HepG2 (cell line): ENCODE measurements around the gene GHR.

Experiments
- GTF3A ChIP-seq: sonication (generic); formaldehyde crosslinking; conservative IDR thresholded peaks from 2 replicates; pipeline ENCODE4 v1.4.0; 2020; ENCODE audit warnings: mild to moderate bottlenecking, missing genetic modification reagents
- POLR2A ChIP-seq, 2 experiments: IDR thresholded peaks; 2 replicates each; pipeline ENCODE4 v1.6.1; 2011; ENCODE audit warnings: low read depth in 2 of 2, low read length in 2 of 2, mild to moderate bottlenecking in 1 of 2, moderate library complexity in 1 of 2; ENCODE audit not compliant: insufficient read depth in 1 of 2
- POLR2G ChIP-seq: fragments of 200-400 bp; formaldehyde crosslinking; IDR thresholded peaks from 2 replicates; pipeline ENCODE4 v1.6.1; 2018; ENCODE audit warnings: mild to moderate bottlenecking, low read depth, low read length, moderate library complexity
- PTBP1 ChIP-seq: fragments of 200-400 bp; formaldehyde crosslinking; IDR thresholded peaks from 2 replicates; pipeline ENCODE4 v1.6.1; 2018; ENCODE audit warnings: low read length, low read depth; ENCODE audit not compliant: poor library complexity, severe bottlenecking
- SMARCE1 ChIP-seq: fragments of 450-650 bp; IDR thresholded peaks from 2 replicates; pipeline ENCODE4 v1.6.1; 2017; ENCODE audit warnings: borderline replicate concordance
- SP140L ChIP-seq: sonication (generic); formaldehyde crosslinking; IDR thresholded peaks from 2 replicates; pipeline ENCODE4 v1.4.0; 2020; ENCODE audit warnings: missing genetic modification reagents, borderline replicate concordance
- ZNF224 ChIP-seq: sonication (generic); formaldehyde crosslinking; IDR thresholded peaks from 2 replicates; pipeline ENCODE4 v1.5.0; 2020; ENCODE audit warnings: mild to moderate bottlenecking, missing genetic modification reagents
- ZNF367 ChIP-seq: sonication (generic); formaldehyde crosslinking; IDR thresholded peaks from 2 replicates; pipeline ENCODE4 v1.4.0; 2020; ENCODE audit warnings: missing genetic modification reagents, borderline replicate concordance
- ZNF563 ChIP-seq: sonication (generic); formaldehyde crosslinking; IDR thresholded peaks from 2 replicates; pipeline ENCODE4 v1.8.0; 2022; ENCODE audit warnings: mild to moderate bottlenecking, moderate library complexity, missing genetic modification reagents
- ZNF83 ChIP-seq: sonication (generic); formaldehyde crosslinking; IDR thresholded peaks from 2 replicates; pipeline ENCODE4 v1.4.0; 2020; ENCODE audit warnings: missing genetic modification reagents, mild to moderate bottlenecking, borderline replicate concordance
- TF ChIP-seq, protein P1 (sequence below): sonication (generic); formaldehyde crosslinking; IDR thresholded peaks from 2 replicates; pipeline ENCODE4 v1.5.0; 2020; ENCODE audit warnings: mild to moderate bottlenecking, missing genetic modification reagents, moderate library complexity
- TF ChIP-seq, protein P2 (sequence below), 2 experiments: sonication (generic) in 1 of 2; formaldehyde crosslinking in 1 of 2; IDR thresholded peaks; 2 replicates each; pipeline versions ENCODE4 v1.4.0 to v1.6.1; 2018 to 2020; ENCODE audit warnings: missing genetic modification reagents in 2 of 2, borderline replicate concordance in 1 of 2, low read depth in 1 of 2, mild to moderate bottlenecking in 1 of 2, missing biosample characterization in 1 of 2
- TF ChIP-seq, protein P3 (sequence below): sonication (generic); formaldehyde crosslinking; IDR thresholded peaks from 2 replicates; pipeline ENCODE4 v1.5.0; 2020; ENCODE audit warnings: missing genetic modification reagents

DNA sequence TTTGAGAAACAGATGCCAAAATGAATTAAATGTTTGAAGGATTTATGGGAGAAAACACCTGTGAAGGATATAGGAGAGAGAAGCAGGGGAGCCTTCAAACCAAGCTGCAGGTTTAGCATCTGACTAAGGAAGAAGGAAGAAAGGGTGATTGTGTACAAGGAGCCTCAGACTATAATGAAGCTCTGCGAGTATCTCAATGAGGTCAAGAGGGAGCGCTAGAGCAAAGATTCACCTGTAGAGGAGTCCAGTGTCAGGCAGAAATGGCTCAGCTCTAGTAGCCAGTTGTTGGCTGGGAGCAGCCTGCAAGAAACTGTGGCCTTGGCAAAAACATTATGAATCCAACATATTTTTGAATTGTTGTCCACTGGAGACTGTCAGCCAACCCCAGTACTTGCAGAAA, 20.0 kb upstream of the GHR start:
- TF ChIP-seq ZNF563 (CRISPR knock-in tag) (no peak), GTF3A (CRISPR knock-in tag) (no peak), POLR2A (IDR thresholded peaks at IDR 0.05; ENCODE audit: insufficient read depth in 1 of 2, low read depth in 2 of 2, low read length in 2 of 2) (no peak), ZNF367 (CRISPR knock-in tag) (no peak), POLR2G (no peak), ZNF83 (CRISPR knock-in tag) (no peak), PTBP1 (no peak), ZNF224 (no peak), SMARCE1 (no peak), SP140L (CRISPR knock-in tag) (no peak)
- TF ChIP-seq, protein P1, sequence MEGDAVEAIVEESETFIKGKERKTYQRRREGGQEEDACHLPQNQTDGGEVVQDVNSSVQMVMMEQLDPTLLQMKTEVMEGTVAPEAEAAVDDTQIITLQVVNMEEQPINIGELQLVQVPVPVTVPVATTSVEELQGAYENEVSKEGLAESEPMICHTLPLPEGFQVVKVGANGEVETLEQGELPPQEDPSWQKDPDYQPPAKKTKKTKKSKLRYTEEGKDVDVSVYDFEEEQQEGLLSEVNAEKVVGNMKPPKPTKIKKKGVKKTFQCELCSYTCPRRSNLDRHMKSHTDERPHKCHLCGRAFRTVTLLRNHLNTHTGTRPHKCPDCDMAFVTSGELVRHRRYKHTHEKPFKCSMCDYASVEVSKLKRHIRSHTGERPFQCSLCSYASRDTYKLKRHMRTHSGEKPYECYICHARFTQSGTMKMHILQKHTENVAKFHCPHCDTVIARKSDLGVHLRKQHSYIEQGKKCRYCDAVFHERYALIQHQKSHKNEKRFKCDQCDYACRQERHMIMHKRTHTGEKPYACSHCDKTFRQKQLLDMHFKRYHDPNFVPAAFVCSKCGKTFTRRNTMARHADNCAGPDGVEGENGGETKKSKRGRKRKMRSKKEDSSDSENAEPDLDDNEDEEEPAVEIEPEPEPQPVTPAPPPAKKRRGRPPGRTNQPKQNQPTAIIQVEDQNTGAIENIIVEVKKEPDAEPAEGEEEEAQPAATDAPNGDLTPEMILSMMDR, result no peak
- TF ChIP-seq, protein P2, sequence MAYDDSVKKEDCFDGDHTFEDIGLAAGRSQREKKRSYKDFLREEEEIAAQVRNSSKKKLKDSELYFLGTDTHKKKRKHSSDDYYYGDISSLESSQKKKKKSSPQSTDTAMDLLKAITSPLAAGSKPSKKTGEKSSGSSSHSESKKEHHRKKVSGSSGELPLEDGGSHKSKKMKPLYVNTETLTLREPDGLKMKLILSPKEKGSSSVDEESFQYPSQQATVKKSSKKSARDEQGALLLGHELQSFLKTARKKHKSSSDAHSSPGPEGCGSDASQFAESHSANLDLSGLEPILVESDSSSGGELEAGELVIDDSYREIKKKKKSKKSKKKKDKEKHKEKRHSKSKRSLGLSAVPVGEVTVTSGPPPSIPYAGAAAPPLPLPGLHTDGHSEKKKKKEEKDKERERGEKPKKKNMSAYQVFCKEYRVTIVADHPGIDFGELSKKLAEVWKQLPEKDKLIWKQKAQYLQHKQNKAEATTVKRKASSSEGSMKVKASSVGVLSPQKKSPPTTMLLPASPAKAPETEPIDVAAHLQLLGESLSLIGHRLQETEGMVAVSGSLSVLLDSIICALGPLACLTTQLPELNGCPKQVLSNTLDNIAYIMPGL (CRISPR knock-in tag; IDR thresholded peaks at IDR 0.05; ENCODE audit: borderline replicate concordance in 1 of 2, low read depth in 1 of 2), result no peak
- TF ChIP-seq, protein P3, sequence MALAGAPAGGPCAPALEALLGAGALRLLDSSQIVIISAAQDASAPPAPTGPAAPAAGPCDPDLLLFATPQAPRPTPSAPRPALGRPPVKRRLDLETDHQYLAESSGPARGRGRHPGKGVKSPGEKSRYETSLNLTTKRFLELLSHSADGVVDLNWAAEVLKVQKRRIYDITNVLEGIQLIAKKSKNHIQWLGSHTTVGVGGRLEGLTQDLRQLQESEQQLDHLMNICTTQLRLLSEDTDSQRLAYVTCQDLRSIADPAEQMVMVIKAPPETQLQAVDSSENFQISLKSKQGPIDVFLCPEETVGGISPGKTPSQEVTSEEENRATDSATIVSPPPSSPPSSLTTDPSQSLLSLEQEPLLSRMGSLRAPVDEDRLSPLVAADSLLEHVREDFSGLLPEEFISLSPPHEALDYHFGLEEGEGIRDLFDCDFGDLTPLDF, result no peak
